Lung (tissue), 12 donors: ENCODE measurements around the gene TYMS. TPM values are rescaled to one million over a fixed set of nuclear protein-coding genes. Genes with fewer than 3 reads are reported as not detected.
A peak's percentile ranks its signal among the peaks of the same experiment; 100 is the strongest.

ENCODE experiments used
- ATAC-seq: fragments of 200-7000 bp; cut with Tn5 transposase; one replicate; pipeline ENCODE4 v1.9.1; 2020; ENCODE audit warnings: moderate number of reproducible peaks; ENCODE audit not compliant: insufficient read depth, low FRiP score
- DNase-seq, 3 donors: peaks; one replicate each; pipeline ENCODE4 v3.0.0-alpha.2; 2013 to 2017
- H3K27ac ChIP-seq, 2 donors: one replicate each; pipeline ENCODE4 v1.5.1; 2013; ENCODE audit warnings: mild to moderate bottlenecking in 2 of 2, moderate library complexity in 2 of 2, control low read depth in 1 of 2, inconsistent platforms in 1 of 2, low read depth in 1 of 2, low read length in 1 of 2
- H3K27me3 ChIP-seq, 3 donors: one replicate each; pipeline ENCODE4 v1.5.1; 2013; ENCODE audit warnings: low read length in 2 of 3; ENCODE audit not compliant: control insufficient read depth in 3 of 3, insufficient read depth in 3 of 3
- H3K36me3 ChIP-seq, 4 donors: one replicate each; pipeline ENCODE4 v1.5.1; 2013; ENCODE audit warnings: low read length in 4 of 4, mild to moderate bottlenecking in 1 of 4, moderate library complexity in 1 of 4; ENCODE audit not compliant: control insufficient read depth in 4 of 4, insufficient read depth in 4 of 4
- H3K4me1 ChIP-seq, 5 donors: one replicate each; pipeline ENCODE4 v1.5.1; 2013; ENCODE audit warnings: low read length in 5 of 5, mild to moderate bottlenecking in 2 of 5, moderate library complexity in 1 of 5; ENCODE audit not compliant: control insufficient read depth in 5 of 5, insufficient read depth in 5 of 5
- H3K4me3 ChIP-seq: one replicate; pipeline ENCODE4 v1.5.1; 2013; ENCODE audit warnings: mild to moderate bottlenecking, control low read depth, moderate library complexity
- H3K9ac ChIP-seq, 2 donors: one replicate each; pipeline ENCODE4 v1.5.1; 2013; ENCODE audit warnings: low read length in 2 of 2, control low read depth in 1 of 2; ENCODE audit not compliant: insufficient read depth in 1 of 2
- H3K9me3 ChIP-seq, 4 donors: one replicate each; pipeline ENCODE4 v1.5.1; 2013; ENCODE audit warnings: low read length in 3 of 4, mild to moderate bottlenecking in 1 of 4, moderate library complexity in 1 of 4; ENCODE audit not compliant: control insufficient read depth in 4 of 4, insufficient read depth in 3 of 4
- WGBS, 2 donors: extraction: QIAGEN DNeasy Blood & Tissue Kit; methylation state at CpG; one replicate each; pipeline ENCODE4 v1.1.7; 2013; 5-methylcytosine and 5-hydroxymethylcytosine counted together
- polyA plus RNA-seq, 2 donors: library from polyadenylated mRNA; stranded (reverse); fragments of 200-250 nt; gene quantifications; one replicate each; pipeline ENCODE4 v1.2.1, GENCODE V29; 2013
- total RNA-seq, 2 donors: library from RNA; depleted of rRNA in 1 of 2; stranded (reverse); fragments of >200 nt in 1 of 2; gene quantifications; one replicate each; pipeline ENCODE4 v1.2.1, GENCODE V29; 2014 to 2021
- TF ChIP-seq, protein P1 (sequence below): IDR thresholded peaks from 2 replicates; pipeline ENCODE4 v1.5.1; 2012; ENCODE audit warnings: mild to moderate bottlenecking; ENCODE audit errors: control extremely low read depth, extremely low read depth
- donor health status: control.
- donor health status: control.
- donor health status: Bipolar disorder and iron deficiency.
- donor health status: healthy.
- donor health status: DM: yes; HTN: yes; CAD: no.

TYMS gene
- total and polyA plus RNA-seq, 4 donors = 5.8 to 23.4 (median 8.2) TPM

DNA sequence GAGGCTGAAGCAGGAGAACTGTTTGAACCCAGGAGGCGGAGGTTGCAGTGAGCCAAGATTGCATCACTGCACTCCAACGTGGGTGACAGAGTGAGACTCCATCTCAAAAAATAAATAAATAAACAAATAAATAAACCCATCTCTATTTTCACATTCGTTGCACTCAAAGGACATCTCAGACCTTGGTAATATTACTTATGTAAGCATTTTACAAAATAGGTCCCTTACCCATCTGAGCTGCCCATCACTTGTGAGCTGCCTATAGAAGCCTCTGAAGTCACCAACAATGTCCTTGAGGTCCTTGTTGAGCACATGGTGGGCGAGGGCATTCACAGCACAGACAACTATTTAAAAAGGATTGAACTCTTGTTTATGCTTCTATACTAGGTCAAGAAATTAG is 39.6 kb downstream of the TYMS start:
- no peak overlapping the region for H3K9ac ChIP-seq
- H3K36me3 ChIP-seq = peaks cover 0 to 19% (median 6%) of the 10 kb centered on the region in 4 donors
- H3K9me3 ChIP-seq = no peaks in the 10 kb centered on the region
- H3K4me3 ChIP-seq = no peak overlapping the region
- H3K4me1 ChIP-seq = peaks cover 0 to 2% (median 0%) of the 10 kb centered on the region in 5 donors
- TF ChIP-seq, protein P1, sequence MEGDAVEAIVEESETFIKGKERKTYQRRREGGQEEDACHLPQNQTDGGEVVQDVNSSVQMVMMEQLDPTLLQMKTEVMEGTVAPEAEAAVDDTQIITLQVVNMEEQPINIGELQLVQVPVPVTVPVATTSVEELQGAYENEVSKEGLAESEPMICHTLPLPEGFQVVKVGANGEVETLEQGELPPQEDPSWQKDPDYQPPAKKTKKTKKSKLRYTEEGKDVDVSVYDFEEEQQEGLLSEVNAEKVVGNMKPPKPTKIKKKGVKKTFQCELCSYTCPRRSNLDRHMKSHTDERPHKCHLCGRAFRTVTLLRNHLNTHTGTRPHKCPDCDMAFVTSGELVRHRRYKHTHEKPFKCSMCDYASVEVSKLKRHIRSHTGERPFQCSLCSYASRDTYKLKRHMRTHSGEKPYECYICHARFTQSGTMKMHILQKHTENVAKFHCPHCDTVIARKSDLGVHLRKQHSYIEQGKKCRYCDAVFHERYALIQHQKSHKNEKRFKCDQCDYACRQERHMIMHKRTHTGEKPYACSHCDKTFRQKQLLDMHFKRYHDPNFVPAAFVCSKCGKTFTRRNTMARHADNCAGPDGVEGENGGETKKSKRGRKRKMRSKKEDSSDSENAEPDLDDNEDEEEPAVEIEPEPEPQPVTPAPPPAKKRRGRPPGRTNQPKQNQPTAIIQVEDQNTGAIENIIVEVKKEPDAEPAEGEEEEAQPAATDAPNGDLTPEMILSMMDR = no peak
- H3K27me3 ChIP-seq = no peaks in the 10 kb centered on the region
- DNase-seq = no peak
- no peak overlapping the region for H3K27ac ChIP-seq
- 88 to 91% methylated on average over 4 of the region's 4 CpGs for WGBS, 2 donors
- no peak for ATAC-seq

DNA sequence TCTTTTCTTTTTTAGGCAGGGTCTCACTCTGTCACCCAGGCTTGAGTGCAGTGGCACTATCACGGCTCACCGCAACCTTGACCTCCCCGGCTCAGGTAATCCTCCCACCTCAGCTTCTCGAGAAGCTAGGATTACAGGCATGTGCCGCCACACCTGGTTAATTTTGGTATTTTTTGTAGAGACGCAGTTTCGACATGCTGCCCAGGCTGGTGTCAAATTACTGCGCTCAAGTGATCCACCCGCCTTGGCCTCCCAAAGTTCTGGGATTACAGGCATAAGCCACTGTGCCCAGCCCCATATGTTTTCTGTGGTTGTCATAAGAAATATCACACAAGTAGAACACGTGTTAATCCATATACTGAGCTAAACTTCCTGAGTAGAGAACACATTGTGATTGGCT is 40.3 kb downstream of the TYMS start:
- H3K27me3 ChIP-seq = no peaks in the 10 kb centered on the region
- no peaks in the 10 kb centered on the region for H3K9me3 ChIP-seq
- TF ChIP-seq, protein P1 = no peak
- no peak overlapping the region for H3K27ac ChIP-seq
- H3K9ac ChIP-seq = no peak overlapping the region
- ATAC-seq = no peak
- H3K4me3 ChIP-seq = no peak overlapping the region
- H3K4me1 ChIP-seq = peaks cover 0 to 2% (median 0%) of the 10 kb centered on the region in 5 donors
- WGBS, 2 donors = 62 to 91% methylated on average over 10 of the region's 10 CpGs
- DNase-seq = peak in 1 of 3 donors; percentile 50
- H3K36me3 ChIP-seq = peaks cover 0 to 18% (median 6%) of the 10 kb centered on the region in 4 donors

DNA sequence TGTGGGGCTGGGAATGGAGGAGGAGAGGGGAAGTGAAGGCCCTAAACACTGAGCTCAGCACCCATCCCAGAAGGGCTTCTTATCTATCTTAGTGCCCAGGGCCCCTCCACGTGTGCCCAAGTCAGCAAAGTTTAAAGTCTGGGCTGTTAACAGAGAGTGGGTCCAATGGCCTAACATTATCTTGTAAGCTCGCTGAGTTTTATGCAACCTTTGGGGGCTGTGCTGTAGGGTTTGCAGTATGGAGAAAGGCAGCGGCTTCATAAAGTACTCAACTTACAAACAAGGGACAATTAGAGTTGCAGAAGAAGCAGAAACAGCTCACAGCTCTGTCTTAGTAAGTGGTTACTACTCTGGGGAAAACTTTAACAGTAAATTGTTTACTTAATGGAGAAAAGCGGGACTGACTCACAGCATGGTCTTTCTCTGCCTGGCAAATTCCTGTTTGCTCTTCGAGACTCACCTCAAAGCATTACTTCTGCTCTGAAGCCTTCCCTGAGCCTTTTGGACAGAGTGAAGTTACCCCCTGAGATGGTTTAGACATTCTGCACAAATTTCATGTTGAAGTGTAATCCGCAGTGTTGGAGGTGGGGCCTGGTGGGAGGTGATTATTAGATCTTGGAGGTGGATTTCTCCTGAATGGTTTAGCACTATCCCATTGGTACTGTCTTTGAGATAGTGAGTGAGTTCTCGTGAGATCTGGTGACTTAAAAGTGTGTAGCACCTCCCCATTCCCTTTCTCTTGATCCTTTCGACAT is 45.9 kb downstream of the TYMS start:
- H3K36me3 ChIP-seq = peaks cover 3 to 10% (median 4%) of the 10 kb centered on the region in 4 donors
- H3K9me3 ChIP-seq = no peaks in the 10 kb centered on the region
- H3K4me1 ChIP-seq = peaks cover 0 to 6% (median 0%) of the 10 kb centered on the region in 5 donors
- 68 to 71% methylated on average over 8 of the region's 8 CpGs for WGBS, 2 donors
- no peak overlapping the region for H3K4me3 ChIP-seq
- H3K9ac ChIP-seq = no peak overlapping the region
- DNase-seq = no peak
- no peaks in the 10 kb centered on the region for H3K27me3 ChIP-seq
- TF ChIP-seq, protein P1 = no peak
- ATAC-seq = no peak
- H3K27ac ChIP-seq = peak overlapping the region in 1 of 2 donors; percentile 40
